ENCODE results near the gene APOBEC3G.
"Not testable (repeated sequence)": the region's sequence is repeated elsewhere in the genome, so short reads cannot be mapped to it uniquely, and the experiment has no call there.

Gene APOBEC3G

GRCh38 chr22:39068033-39068785 is 8.9 kb upstream of the APOBEC3G start:
- DNase-seq (ENCODE audit: low read depth): no peak

- DNase-seq (ENCODE audit: low read depth): no peak
These were observed 6.9 kb upstream of the APOBEC3G start for GRCh38 chr22:39070186-39070585.

GRCh38 chr22:39072581-39072981 is 4.5 kb upstream of the APOBEC3G start:
- DNase-seq (ENCODE audit: low read depth): not testable (repeated sequence)

- DNase-seq (ENCODE audit: low read depth): no peak
These were observed 3.1 kb upstream of the APOBEC3G start for GRCh38 chr22:39073981-39074380.

- not testable (repeated sequence) for DNase-seq (ENCODE audit: low read depth)
These were observed 685 bp upstream of the APOBEC3G start for GRCh38 chr22:39076155-39077025.

- DNase-seq (ENCODE audit: low read depth): not testable (repeated sequence)
These were observed 837 bp downstream of the APOBEC3G start for GRCh38 chr22:39077912-39078311.

- no peak for DNase-seq (ENCODE audit: low read depth)
These were observed 1.3 kb downstream of the APOBEC3G start for GRCh38 chr22:39078329-39078728.

- not testable (repeated sequence) for DNase-seq (ENCODE audit: low read depth)
These were observed 2.1 kb downstream of the APOBEC3G start for GRCh38 chr22:39079054-39079637.

- no peak for DNase-seq (ENCODE audit: low read depth)
These were observed 3.1 kb downstream of the APOBEC3G start for GRCh38 chr22:39080052-39080762.

- no peak for DNase-seq (ENCODE audit: low read depth)
These were observed 3.9 kb downstream of the APOBEC3G start for GRCh38 chr22:39081016-39081415.

GRCh38 chr22:39081598-39081997 is 4.5 kb downstream of the APOBEC3G start:
- DNase-seq (ENCODE audit: low read depth): no peak

- DNase-seq (ENCODE audit: low read depth): no peak
These were observed 6.4 kb downstream of the APOBEC3G start for GRCh38 chr22:39083212-39084165.

- no peak for DNase-seq (ENCODE audit: low read depth)
These were observed 7.6 kb downstream of the APOBEC3G start for GRCh38 chr22:39084666-39085065.

GRCh38 chr22:39087098-39087497 is 10.0 kb downstream of the APOBEC3G start:
- no peak for DNase-seq (ENCODE audit: low read depth)

GRCh38 chr22:39087881-39088684 is 11.0 kb downstream of the APOBEC3G start:
- DNase-seq (ENCODE audit: low read depth): no peak

GRCh38 chr22:39088685-39089032 is 11.6 kb downstream of the APOBEC3G start:
- DNase-seq (ENCODE audit: low read depth): no peak

- DNase-seq (ENCODE audit: low read depth): no peak
These were observed 12.9 kb downstream of the APOBEC3G start for GRCh38 chr22:39089928-39090327.

- no peak for DNase-seq (ENCODE audit: low read depth)
These were observed 13.5 kb downstream of the APOBEC3G start for GRCh38 chr22:39090426-39091064.

Data from GM04504 (cell line).